Ishikawa (cell line): Measurements from ENCODE around the gene DIP2B.

Experiments used
- CEBPB ChIP-seq: IDR thresholded peaks from 2 replicates; pipeline ENCODE4 v1.6.1; 2012
- CREB1 ChIP-seq: IDR thresholded peaks from 2 replicates; pipeline ENCODE4 v1.6.1; 2012; ENCODE audit warnings: low read depth
- EGR1 ChIP-seq: IDR thresholded peaks from 2 replicates; pipeline ENCODE4 v1.6.1; 2012
- EP300 ChIP-seq: IDR thresholded peaks from 2 replicates; pipeline ENCODE4 v1.6.1; 2012; ENCODE audit warnings: borderline replicate concordance
- FOXM1 ChIP-seq: IDR thresholded peaks from 2 replicates; pipeline ENCODE4 v1.6.1; 2012; ENCODE audit warnings: low read depth, borderline replicate concordance
- MAX ChIP-seq: IDR thresholded peaks from 2 replicates; pipeline ENCODE4 v1.6.1; 2012
- NFIC ChIP-seq: IDR thresholded peaks from 2 replicates; pipeline ENCODE4 v1.6.1; 2012
- RAD21 ChIP-seq: IDR thresholded peaks from 2 replicates; pipeline ENCODE4 v1.6.1; 2012; ENCODE audit warnings: low read depth
- REST ChIP-seq: IDR thresholded peaks from 2 replicates; pipeline ENCODE4 v1.6.1; 2012; ENCODE audit warnings: low read depth, mild to moderate bottlenecking
- TAF1 ChIP-seq: IDR thresholded peaks from 2 replicates; pipeline ENCODE4 v1.6.1; 2012; ENCODE audit warnings: low read depth, mild to moderate bottlenecking
- TCF12 ChIP-seq: IDR thresholded peaks from 2 replicates; pipeline ENCODE4 v1.6.1; 2012; ENCODE audit warnings: low read depth
- TEAD4 ChIP-seq: IDR thresholded peaks from 2 replicates; pipeline ENCODE4 v1.6.1; 2012
- USF1 ChIP-seq: IDR thresholded peaks from 2 replicates; pipeline ENCODE4 v1.6.1; 2012
- YY1 ChIP-seq: IDR thresholded peaks from 2 replicates; pipeline ENCODE4 v1.6.1; 2012; ENCODE audit warnings: low read depth
- ZBTB7A ChIP-seq: IDR thresholded peaks from 2 replicates; pipeline ENCODE4 v1.6.1; 2012; ENCODE audit warnings: low read depth

Gene DIP2B

GRCh38 chr12:50765095-50765911 is 260.5 kb downstream of the DIP2B start:
- TF ChIP-seq CEBPB (peak; percentile 72), RAD21 (peak; percentile 71), CREB1 (no peak)

- no peak for TF ChIP-seq TEAD4
- TF ChIP-seq FOXM1 = no peak
- TF ChIP-seq EGR1 = no peak
- TF ChIP-seq MAX = no peak
- TF ChIP-seq USF1 = no peak
- TF ChIP-seq YY1 = no peak
- TF ChIP-seq TCF12 = no peak
- no peak for TF ChIP-seq NFIC
- TF ChIP-seq ZBTB7A = no peak
- TF ChIP-seq TAF1 = no peak
- TF ChIP-seq REST = no peak
- TF ChIP-seq EP300 = no peak
- TF ChIP-seq CREB1 = no peak
- TF ChIP-seq CEBPB = no peak
- no peak for TF ChIP-seq RAD21
Observed at GRCh38 chr12:50768391-50768790, 263.6 kb downstream of the DIP2B start.

- TF ChIP-seq EP300 (no peak), RAD21 (no peak), REST (no peak), MAX (no peak)
Observed at GRCh38 chr12:50771409-50771808, 266.6 kb downstream of the DIP2B start.

GRCh38 chr12:50772470-50772869 is 267.7 kb downstream of the DIP2B start:
- TF ChIP-seq RAD21 (no peak), MAX (no peak), FOXM1 (no peak), REST (no peak), CREB1 (no peak), USF1 (no peak), EP300 (no peak)

GRCh38 chr12:50772877-50773276 is 268.1 kb downstream of the DIP2B start:
- no peak for TF ChIP-seq REST
- TF ChIP-seq ZBTB7A = no peak
- no peak for TF ChIP-seq CEBPB
- no peak for TF ChIP-seq TAF1
- no peak for TF ChIP-seq EP300
- TF ChIP-seq USF1 = no peak
